Measurements from ENCODE around the gene ARHGAP25.

The ARHGAP25 gene

DNA sequence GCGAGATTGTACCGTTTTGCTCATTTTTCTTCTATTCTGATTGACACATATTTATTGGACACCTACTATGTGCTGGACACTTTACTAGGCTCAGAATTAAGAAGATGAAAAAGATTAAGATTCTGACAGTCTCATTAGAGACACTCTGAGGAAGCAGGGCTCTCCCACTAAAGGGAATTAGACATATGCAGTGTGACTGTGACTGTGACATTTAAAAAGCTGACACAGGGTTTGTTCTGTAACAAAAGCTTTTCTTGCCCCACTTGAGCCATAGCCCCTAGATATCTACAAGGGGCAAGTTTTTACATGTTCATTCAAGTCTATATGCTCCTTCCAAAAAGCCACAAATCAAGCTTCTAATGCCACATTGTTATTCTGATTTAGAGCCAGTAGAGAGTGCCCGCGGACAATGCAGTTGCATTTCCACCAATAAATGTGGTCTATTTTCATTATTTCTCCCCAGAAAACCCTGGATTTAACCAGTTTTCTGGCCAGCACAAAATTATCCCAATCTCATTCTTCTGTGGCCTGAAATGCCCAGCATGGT, 9.8 kb downstream of the ARHGAP25 start:
- no peak for DNase-seq

- peak in 1 of 5 donors; percentile 72 for DNase-seq
Measured at GRCh38 chr2:68745006-68745405, 10.4 kb downstream of the ARHGAP25 start.

GRCh38 chr2:68746408-68746807, 11.8 kb downstream of the ARHGAP25 start:
- no peak for DNase-seq

- DNase-seq: no peak
Measured at GRCh38 chr2:68747413-68747812, 12.8 kb downstream of the ARHGAP25 start.

- DNase-seq: no peak
Measured at GRCh38 chr2:68747900-68748299, 13.3 kb downstream of the ARHGAP25 start.

DNA sequence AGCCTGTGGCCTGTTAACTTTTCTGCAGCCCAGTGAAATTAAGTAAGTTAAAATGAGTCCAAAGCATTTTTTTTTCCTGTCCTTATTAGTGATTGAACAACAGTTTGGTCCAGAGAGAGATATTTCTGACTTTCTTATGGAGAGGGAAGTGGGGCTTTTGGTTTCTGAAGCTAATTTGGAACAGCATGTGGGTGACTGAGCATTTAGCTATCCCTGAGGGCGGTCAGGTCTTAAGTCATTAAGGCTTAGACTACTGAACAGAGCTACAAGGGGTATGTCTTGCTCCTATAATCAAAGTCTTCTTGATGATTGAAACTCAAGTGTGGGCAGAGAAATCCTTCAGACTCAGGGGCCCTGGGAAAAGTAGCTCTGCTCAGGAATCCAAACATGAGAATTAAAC, 14.0 kb downstream of the ARHGAP25 start:
- no peak for DNase-seq

DNA sequence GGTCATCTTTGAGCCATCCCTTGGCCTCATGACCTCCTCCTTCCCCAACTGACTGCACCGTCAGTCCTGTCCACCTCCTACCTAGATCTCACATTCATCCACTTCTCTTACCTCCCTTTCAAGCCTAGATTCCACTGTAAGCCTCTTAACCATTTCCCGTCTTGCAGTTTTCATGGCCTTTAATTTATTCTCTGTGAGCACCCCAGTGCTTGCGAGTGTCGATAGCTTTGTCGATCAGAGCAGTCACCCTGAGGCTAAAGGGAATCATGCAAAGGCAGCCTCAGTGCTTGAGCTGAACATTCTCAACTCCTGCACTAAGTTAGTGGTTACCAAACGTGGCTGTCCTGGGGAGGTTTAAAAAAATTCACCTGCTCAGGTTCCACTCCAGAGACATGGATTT, 14.7 kb downstream of the ARHGAP25 start:
- DNase-seq: no peak

- DNase-seq: no peak
Measured at GRCh38 chr2:68750592-68751396, 16.2 kb downstream of the ARHGAP25 start.

DNA sequence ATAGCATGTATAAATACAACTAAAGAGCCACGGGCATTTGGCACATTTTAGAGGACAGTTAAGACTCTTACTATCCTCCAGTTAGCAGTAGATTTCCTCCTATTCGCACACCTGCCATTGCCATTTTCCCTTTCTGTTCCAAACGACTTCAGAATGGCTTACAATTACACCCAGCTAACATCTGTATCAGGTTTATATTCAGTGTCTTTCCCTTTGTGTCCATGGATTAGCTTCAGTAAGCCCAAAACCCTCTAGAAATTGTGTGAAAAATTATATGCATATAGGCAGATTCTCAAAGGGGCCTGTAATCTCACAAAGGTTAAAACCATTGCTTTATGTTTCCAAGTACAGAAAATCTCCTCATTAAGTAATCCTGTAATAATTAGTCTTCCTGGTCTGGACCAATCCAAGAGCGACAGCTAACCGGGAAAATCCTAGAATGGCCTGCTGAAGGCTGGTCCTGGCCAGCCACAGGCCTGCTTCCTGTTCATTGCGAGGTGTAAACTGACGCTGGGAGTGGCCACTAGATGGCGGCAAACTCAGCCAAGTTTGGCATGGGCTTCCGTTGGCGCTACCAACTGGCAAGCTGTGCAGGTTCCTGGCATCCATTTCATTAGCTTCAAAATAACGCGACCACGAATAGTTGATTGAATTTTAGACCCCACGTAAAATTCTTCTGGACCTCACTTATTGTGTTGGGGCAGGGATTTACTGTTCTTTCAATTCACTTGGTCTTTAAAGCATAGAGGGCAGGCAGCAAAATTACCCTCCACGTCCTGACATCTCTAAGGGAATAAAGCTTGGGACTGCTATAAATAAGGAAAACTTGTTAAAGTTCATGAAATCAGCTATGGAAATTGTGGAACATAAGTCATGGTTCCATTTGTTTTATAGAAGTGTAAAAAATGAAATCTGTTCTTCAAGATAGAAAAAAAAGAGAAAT, 17.1 kb downstream of the ARHGAP25 start:
- DNase-seq: peak; percentile 74 to 91 (median 85)

DNA sequence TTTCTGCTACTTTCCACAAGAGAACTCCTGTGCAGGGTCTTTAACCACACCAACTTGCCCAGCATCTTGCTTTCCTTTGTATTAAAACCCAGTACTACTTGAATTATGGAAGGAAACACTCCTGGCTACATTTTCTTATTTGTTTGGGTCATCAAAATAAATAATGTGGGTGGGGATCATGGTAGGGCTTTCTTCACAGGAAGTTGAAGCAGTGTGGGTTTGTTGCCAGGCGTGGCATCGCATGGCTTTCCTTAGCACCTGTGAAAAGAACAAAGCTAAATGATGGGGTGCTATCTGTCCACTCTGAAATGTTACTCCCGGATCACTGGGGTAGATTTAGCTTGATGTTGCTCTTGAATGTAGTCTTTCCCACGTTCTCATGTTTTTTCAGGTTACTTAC, 18.7 kb downstream of the ARHGAP25 start:
- no peak for DNase-seq

DNA sequence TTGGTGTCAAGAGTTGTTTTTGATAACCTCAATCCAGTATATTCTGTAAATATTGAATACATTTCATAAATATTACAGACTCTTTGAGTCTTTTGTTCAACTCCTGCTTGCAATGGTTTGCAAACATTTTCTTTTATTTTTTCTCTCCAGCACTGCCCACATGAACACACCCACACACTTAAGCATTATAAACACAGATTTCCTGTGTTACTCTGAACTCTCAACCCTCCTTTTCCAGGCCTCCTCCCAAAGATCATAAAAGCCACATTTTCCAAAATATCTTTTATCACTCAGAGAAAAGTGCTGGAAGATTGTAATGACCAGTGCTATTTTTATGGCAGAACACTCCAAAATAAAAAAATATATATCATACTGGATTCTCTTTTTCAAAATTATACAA, 20.5 kb downstream of the ARHGAP25 start:
- DNase-seq: no peak

DNA sequence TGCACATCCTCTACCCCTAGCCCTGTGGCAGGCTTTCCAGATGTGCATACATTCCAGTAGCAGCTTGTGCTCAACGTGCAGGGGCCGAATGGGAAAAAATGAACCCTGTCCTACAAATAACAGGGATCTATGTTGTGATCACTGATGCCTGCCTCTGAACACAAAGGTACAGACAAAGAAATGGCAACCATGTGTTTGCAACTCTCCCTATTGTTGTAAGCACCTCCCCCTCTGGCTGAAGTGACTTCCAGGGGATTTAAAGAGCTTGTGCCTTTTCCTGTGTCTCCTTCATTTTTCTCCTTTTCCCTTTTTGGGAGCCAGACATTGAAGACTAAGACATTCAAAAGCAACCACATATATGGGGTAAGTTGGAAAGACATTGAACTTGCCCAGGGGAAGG, 21.6 kb downstream of the ARHGAP25 start:
- no peak for DNase-seq

DNA sequence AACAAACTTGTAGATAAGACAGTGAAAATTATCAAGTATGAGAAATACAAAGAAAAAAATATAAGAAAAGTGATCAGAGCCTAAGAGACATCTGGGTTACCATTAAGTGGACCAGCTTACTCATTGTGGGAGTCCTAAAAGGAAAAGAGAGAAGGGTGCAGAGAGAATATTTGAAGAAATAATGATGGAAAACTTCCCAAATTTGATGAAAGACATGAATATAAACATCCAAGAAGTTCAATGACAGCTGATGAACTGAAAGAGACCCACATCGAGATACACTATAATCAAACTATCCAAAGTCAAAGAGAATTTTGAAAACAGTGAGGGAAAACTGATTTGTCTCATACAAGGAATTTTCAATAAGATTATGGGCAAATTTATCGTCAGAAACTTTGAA, 22.5 kb downstream of the ARHGAP25 start:
- DNase-seq: no peak

GRCh38 chr2:68762100-68762499, 27.5 kb downstream of the ARHGAP25 start:
- no peak for DNase-seq

GRCh38 chr2:68762665-68763064, 28.1 kb downstream of the ARHGAP25 start:
- DNase-seq: peak in 1 of 5 donors; percentile 55

DNA sequence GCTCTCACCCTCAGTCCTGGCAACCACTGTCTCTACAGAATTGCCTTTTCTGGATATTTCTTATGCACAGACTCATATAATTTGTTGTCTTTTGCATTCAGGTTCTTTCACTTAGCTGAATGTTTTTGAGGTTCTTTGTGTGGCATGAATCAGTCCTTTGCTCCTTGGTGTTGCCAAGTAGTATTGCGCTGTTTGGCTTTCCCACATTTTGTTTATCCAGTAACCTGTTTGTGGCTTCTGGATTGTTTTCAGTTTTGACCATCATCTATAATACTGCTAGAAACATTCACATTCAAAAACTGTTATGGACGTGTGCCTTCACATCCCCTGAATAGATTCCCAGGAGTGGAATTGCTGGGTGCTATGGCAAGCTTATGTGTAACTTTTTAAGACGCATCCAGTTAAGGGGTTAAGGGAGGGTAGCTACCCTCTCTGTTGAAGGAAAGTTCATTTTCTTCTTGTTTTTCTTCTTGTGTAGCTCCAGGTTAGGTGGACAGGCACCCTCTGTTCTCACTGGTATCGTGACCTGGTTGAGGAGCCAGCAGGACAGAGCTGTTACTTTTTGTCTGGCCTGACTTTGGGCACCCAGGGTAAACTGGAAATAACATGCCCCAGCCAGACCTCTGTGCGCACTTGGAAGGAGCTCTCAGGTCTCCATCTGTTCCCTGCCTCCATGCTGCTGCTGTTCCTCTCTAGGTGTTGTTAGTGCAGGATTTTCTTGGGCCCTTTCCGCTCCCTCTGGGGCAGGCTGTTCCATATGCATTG, 29.6 kb downstream of the ARHGAP25 start:
- DNase-seq: no peak

GRCh38 chr2:68764806-68765311, 30.2 kb downstream of the ARHGAP25 start:
- no peak for DNase-seq

GRCh38 chr2:68765739-68766375, 31.2 kb downstream of the ARHGAP25 start:
- peak in 1 of 5 donors; percentile 35 for DNase-seq

GRCh38 chr2:68766376-68766845, 31.8 kb downstream of the ARHGAP25 start:
- DNase-seq: peak; percentile 29 to 93 (median 50)

DNA sequence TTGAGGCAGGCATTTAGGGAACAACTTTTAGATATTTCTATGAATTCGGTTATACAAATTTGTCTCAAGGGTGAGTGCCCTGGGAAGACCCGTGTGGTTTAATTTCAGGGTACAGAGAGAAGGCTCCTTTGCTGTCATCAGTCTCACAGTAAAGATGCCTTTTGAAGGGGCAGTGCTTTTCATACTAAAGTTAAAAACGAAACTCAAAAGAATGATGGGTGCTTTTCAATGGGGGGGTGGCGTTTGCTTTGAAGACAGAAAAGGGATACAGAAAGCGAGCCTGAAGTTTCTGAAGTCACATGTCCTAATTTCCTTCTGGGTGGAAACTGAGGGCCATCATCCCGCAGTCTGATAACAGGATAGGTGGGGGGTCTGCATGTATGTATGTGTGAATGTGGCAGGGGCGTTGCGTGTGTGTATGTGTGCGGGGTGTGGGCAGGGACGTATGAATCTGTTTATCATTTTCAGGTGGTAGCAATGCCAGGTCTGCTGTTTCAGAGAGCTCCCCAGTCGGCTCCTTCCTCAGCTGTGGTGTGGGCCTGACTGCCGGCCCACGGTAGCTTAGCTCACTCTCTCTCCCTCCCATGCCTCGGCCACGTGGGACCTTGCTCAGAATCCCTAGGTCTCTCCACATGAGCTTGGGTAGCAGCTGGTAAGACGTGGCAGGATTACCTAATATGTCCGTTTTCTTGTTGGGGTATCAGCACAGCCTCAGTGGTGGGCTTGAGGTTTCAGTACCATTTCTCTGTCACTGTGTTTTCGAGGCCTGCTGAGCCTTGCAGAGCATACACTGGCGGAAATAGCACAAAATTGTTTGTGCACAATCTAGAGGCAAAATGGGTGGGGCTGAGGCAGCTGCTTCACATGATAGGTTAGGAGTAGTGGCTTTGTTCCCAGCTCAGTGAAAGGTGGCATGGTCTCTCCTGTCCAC, 32.7 kb downstream of the ARHGAP25 start:
- DNase-seq: peak in 4 of 5 donors; percentile 26 to 77 (median 40)

- no peak for DNase-seq
Measured at GRCh38 chr2:68767996-68768395, 33.4 kb downstream of the ARHGAP25 start.
